Smooth muscle cell (in vitro differentiated cells): ENCODE data around the gene THSD4. TPM values are rescaled to one million over a fixed set of nuclear protein-coding genes. Genes with fewer than 3 reads are reported as not detected.

ENCODE experiments used
- DNase-seq: peaks from one replicate; lab custom pipeline; 2025; ENCODE audit not compliant: unreplicated experiment; lab: John Stamatoyannopoulos, UW
- H2AFZ ChIP-seq: fragments of 200-600 bp; sonication (generic); 2 replicates; pipeline ENCODE4 v1.6.0; 2016; ENCODE audit warnings: antibody characterized with exemption, low read depth, mild to moderate bottlenecking
- H3F3A ChIP-seq: fragments of 200-600 bp; sonication (generic); 2 replicates; pipeline ENCODE4 v1.6.0; 2017; ENCODE audit warnings: antibody characterized with exemption, low read depth
- H3K27ac ChIP-seq: fragments of 200-600 bp; sonication (generic); 2 replicates; pipeline ENCODE4 v1.5.1; 2016; ENCODE audit warnings: low read depth, mild to moderate bottlenecking
- H3K27me3 ChIP-seq: fragments of 200-600 bp; sonication (generic); 2 replicates; pipeline ENCODE4 v1.6.1; 2016; ENCODE audit warnings: low read depth, mild to moderate bottlenecking
- H3K36me3 ChIP-seq: fragments of 200-600 bp; sonication (generic); 2 replicates; pipeline ENCODE4 v1.5.1; 2016; ENCODE audit warnings: low read depth
- H3K4me1 ChIP-seq: fragments of 200-600 bp; sonication (generic); 2 replicates; pipeline ENCODE4 v1.5.1; 2016; ENCODE audit warnings: low read depth
- H3K4me2 ChIP-seq: fragments of 200-600 bp; sonication (generic); 2 replicates; pipeline ENCODE4 v1.6.0; 2016; ENCODE audit warnings: mild to moderate bottlenecking
- H3K4me3 ChIP-seq: fragments of 200-600 bp; sonication (generic); 2 replicates; pipeline ENCODE4 v1.5.1; 2016; ENCODE audit warnings: mild to moderate bottlenecking
- H3K79me2 ChIP-seq: fragments of 200-600 bp; sonication (generic); 2 replicates; pipeline ENCODE4 v1.6.0; 2016; ENCODE audit warnings: low read depth, mild to moderate bottlenecking
- H3K9ac ChIP-seq: fragments of 200-600 bp; sonication (generic); 2 replicates; pipeline ENCODE4 v1.6.0; 2016; ENCODE audit warnings: low read depth
- H3K9me3 ChIP-seq: fragments of 200-600 bp; sonication (generic); replicated peaks from 2 replicates; pipeline ENCODE4 v1.5.1; 2016; ENCODE audit warnings: low read depth
- H4K20me1 ChIP-seq: fragments of 200-600 bp; sonication (generic); 2 replicates; pipeline ENCODE4 v1.6.0; 2016; ENCODE audit warnings: low read depth
- WGBS: methylation state at CpG from one replicate; pipeline ENCODE4 v1.1.7; 2016; ENCODE audit warnings: low lambda C conversion rate; 5-methylcytosine and 5-hydroxymethylcytosine counted together
- polyA plus RNA-seq: library from polyadenylated mRNA; unstranded; fragments of >200 nt; fragmentation: Nextera tagmentation; extraction: Ambion mirVana; gene quantifications from 2 replicates; pipeline ENCODE4 v1.2.1, GENCODE V29; 2016
- total RNA-seq: library from RNA; depleted of rRNA; stranded (reverse); fragments of >200 nt; gene quantifications from 2 replicates; pipeline ENCODE4 v1.2.3, GENCODE V29; 2014
- TF ChIP-seq, protein P1 (sequence below): fragments of 200-600 bp; sonication (generic); IDR thresholded peaks from 2 replicates; pipeline ENCODE4 v1.5.1; 2017; ENCODE audit warnings: borderline replicate concordance, mild to moderate bottlenecking, antibody characterized with exemption; ENCODE audit not compliant: insufficient read depth, poor library complexity, severe bottlenecking

The THSD4 gene
- total and polyA plus RNA-seq, 2 experiments from 2014 or later, result 2.5 to 4.1 TPM

DNA sequence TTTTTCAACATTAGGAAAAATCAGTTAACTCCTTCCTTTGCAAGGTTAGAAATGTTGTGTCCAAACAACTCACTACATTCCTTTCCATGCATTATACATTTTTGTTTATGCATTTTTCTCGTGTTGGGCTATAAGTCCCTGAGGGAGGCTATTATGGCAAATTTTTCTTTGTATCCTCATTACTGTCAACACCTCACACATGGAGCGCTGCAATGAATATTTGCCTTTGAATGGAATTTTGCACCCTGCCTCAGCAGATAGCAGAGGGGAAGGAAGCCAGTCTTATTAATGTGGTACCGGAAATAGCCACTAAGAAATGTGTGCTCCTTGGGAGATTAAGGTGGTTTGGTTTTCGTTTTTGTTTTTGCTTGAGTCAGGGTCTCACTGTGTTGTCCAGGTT is 134.7 kb downstream of the THSD4 start:
- Histone ChIP-seq H2AFZ (no peak overlapping the region), H3K9me3 (no peaks in the 10 kb centered on the region), H3K79me2 (no peaks in the 10 kb centered on the region), H3K9ac (no peak overlapping the region), H3K4me3 (no peak overlapping the region), H3K4me2 (no peak overlapping the region), H3K36me3 (no peaks in the 10 kb centered on the region), H3K27me3 (no peaks in the 10 kb centered on the region), H3K27ac (no peak overlapping the region), H4K20me1 (no peaks in the 10 kb centered on the region), H3F3A (peaks cover 6% of the 10 kb centered on the region), H3K4me1 (no peaks in the 10 kb centered on the region)
- no peak for DNase-seq
- TF ChIP-seq, protein P1, sequence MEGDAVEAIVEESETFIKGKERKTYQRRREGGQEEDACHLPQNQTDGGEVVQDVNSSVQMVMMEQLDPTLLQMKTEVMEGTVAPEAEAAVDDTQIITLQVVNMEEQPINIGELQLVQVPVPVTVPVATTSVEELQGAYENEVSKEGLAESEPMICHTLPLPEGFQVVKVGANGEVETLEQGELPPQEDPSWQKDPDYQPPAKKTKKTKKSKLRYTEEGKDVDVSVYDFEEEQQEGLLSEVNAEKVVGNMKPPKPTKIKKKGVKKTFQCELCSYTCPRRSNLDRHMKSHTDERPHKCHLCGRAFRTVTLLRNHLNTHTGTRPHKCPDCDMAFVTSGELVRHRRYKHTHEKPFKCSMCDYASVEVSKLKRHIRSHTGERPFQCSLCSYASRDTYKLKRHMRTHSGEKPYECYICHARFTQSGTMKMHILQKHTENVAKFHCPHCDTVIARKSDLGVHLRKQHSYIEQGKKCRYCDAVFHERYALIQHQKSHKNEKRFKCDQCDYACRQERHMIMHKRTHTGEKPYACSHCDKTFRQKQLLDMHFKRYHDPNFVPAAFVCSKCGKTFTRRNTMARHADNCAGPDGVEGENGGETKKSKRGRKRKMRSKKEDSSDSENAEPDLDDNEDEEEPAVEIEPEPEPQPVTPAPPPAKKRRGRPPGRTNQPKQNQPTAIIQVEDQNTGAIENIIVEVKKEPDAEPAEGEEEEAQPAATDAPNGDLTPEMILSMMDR, result no peak
- 49% methylated on average over 4 of the region's 4 CpGs for WGBS

DNA sequence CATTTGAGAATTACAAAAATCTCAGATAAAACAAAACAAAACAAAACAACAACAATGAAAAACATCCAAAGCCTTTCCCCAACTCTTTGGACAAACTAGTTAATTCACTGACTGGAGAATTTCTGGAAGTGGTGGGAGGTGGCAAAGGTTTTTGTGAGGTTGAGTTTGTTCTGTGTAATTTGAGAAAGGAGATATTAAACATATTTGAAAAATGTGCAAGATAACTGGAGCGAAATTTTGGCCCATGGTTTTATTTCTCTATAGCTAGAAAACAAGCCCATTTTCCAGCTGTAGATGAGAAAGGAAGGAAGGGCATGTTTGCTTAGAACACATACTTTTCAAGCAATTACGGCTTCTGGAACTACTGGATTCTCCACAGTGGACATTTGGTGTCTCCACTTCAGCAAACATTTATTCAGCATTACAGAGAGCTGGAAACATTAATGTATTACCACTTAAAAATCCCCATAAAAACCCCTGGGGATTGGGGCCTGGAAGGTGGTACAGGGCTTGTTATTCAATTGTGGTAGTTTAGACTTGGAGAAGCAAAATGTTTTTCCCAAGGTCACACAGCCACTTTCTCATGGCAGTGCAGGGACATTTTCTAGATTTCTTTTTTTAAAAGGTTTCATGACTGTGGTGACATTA is 135.8 kb downstream of the THSD4 start:
- Histone ChIP-seq H3K4me3 (no peak overlapping the region), H3K36me3 (no peaks in the 10 kb centered on the region), H3K4me1 (no peaks in the 10 kb centered on the region), H2AFZ (no peak overlapping the region), H3K79me2 (no peaks in the 10 kb centered on the region), H3K9ac (peak overlapping the region; percentile 62), H3K27ac (peak overlapping the region; percentile 93), H4K20me1 (no peaks in the 10 kb centered on the region), H3K9me3 (no peaks in the 10 kb centered on the region), H3K27me3 (no peaks in the 10 kb centered on the region), H3K4me2 (no peak overlapping the region), H3F3A (peaks cover 6% of the 10 kb centered on the region)
- no peak for DNase-seq
- 73% methylated on average over 2 of the region's 2 CpGs for WGBS
- TF ChIP-seq, protein P1, result no peak

DNA sequence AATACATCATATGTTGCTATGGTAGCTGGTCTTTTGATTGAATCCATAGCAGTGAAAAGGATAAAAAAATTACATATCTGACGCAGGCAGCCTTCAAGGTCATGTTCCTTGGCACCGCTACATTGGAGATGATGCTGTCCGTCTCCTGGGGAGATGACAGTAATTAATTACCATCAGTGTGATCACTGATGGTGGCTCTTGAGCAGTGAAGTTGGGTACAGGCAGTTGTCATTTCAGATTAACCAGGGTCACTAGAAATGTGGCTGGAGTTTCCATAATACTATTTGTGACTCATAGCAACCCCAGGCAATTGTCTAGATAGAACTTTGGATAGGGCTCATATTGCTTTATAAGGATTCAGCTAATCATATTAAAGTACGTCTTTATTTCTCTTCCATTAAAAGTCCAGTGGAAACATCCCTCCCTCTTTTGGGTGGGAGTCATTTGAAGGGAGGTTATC is 136.3 kb downstream of the THSD4 start:
- Histone ChIP-seq H3K36me3 (no peaks in the 10 kb centered on the region), H3K9ac (peak overlapping the region; percentile 62), H3F3A (peaks cover 6% of the 10 kb centered on the region), H3K4me3 (no peak overlapping the region), H3K79me2 (no peaks in the 10 kb centered on the region), H3K4me2 (peak overlapping the region; percentile 33), H3K4me1 (no peaks in the 10 kb centered on the region), H4K20me1 (no peaks in the 10 kb centered on the region), H2AFZ (no peak overlapping the region), H3K27me3 (no peaks in the 10 kb centered on the region), H3K27ac (peak overlapping the region; percentile 93), H3K9me3 (no peaks in the 10 kb centered on the region)
- WGBS, result 44% methylated on average over 4 of the region's 4 CpGs
- DNase-seq, result no peak
- TF ChIP-seq, protein P1, result no peak
